Naive thymus-derived CD4-positive, alpha-beta T cell (primary cell): ENCODE measurements around the gene POC1B. TPM values are rescaled to one million over a fixed set of nuclear protein-coding genes. Genes with fewer than 3 reads are reported as not detected.

Source experiments
- ATAC-seq: fragments of 150-1000 bp; cut with Tn5 transposase; 2 replicates; pipeline ENCODE4 v1.10.0; 2021; ENCODE audit warnings: mild to moderate bottlenecking, moderate library complexity
- CTCF ChIA-PET: fragments of 350-600 bp; sonication (Branson Sonifier 250); formaldehyde crosslinking; loops from one replicate; lab custom pipeline; 2021; ENCODE audit warnings: antibody characterized with exemption; lab: Charles Lee
- POLR2A ChIA-PET: fragments of 350-600 bp; sonication (Branson Sonifier 250); formaldehyde crosslinking; loops from one replicate; lab custom pipeline; 2021; ENCODE audit warnings: antibody characterized with exemption, inconsistent platforms; lab: Charles Lee
- DNase-seq, 9 donors: peaks; one replicate each; pipeline versions ENCODE4 v3.0.0 to v3.0.0-alpha.2; 2020 to 2022; ENCODE audit warnings: mixed read lengths in 1 of 9
- H3K27ac ChIP-seq: one replicate; pipeline ENCODE4 v1.7.0; 2013; ENCODE audit warnings: mild to moderate bottlenecking, low read depth, low read length, moderate library complexity
- H3K27me3 ChIP-seq, 2 donors: one replicate each; pipeline ENCODE4 v1.7.0; 2013; ENCODE audit warnings: low read length in 2 of 2, mild to moderate bottlenecking in 2 of 2, moderate library complexity in 2 of 2; ENCODE audit not compliant: control insufficient read depth in 2 of 2, insufficient read depth in 2 of 2
- H3K36me3 ChIP-seq, 3 experiments: 1 replicate in 2 of 3; 2 replicates in 1 of 3; pipeline ENCODE4 v1.7.0; 2013; ENCODE audit warnings: low read length in 3 of 3, mild to moderate bottlenecking in 3 of 3, moderate library complexity in 1 of 3; ENCODE audit not compliant: insufficient read depth in 3 of 3, control insufficient read depth in 2 of 3
- H3K4me1 ChIP-seq, 2 donors: one replicate each; pipeline ENCODE4 v1.7.0; 2013; ENCODE audit warnings: low read length in 2 of 2, mild to moderate bottlenecking in 2 of 2, moderate library complexity in 1 of 2; ENCODE audit not compliant: control insufficient read depth in 2 of 2, insufficient read depth in 2 of 2
- H3K4me3 ChIP-seq: 2 replicates; pipeline ENCODE4 v1.7.0; 2013; ENCODE audit warnings: mild to moderate bottlenecking, low read length
- H3K9me3 ChIP-seq, 3 experiments: 1 replicate in 2 of 3; 2 replicates in 1 of 3; pipeline ENCODE4 v1.7.0; 2013; ENCODE audit warnings: low read length in 3 of 3; ENCODE audit not compliant: control insufficient read depth in 2 of 3
- H3K27ac Mint-ChIP-seq, 9 donors: one replicate each; pipeline ENCODE4 v1.8.0; 2020 to 2022; ENCODE audit warnings: mixed read lengths in 9 of 9, mild to moderate bottlenecking in 8 of 9, moderate library complexity in 5 of 9, inconsistent platforms in 2 of 9
- H3K27me3 Mint-ChIP-seq, 5 donors: one replicate each; pipeline ENCODE4 v1.8.0; 2021 to 2022; ENCODE audit warnings: mixed read lengths in 5 of 5, mild to moderate bottlenecking in 1 of 5
- H3K36me3 Mint-ChIP-seq, 5 donors: one replicate each; pipeline ENCODE4 v1.8.0; 2020 to 2022; ENCODE audit warnings: mixed read lengths in 5 of 5, mild to moderate bottlenecking in 3 of 5, inconsistent platforms in 1 of 5
- H3K4me1 Mint-ChIP-seq, 7 donors: one replicate each; pipeline ENCODE4 v1.8.0; 2020 to 2022; ENCODE audit warnings: mixed read lengths in 7 of 7, mild to moderate bottlenecking in 3 of 7, inconsistent platforms in 1 of 7
- H3K4me3 Mint-ChIP-seq, 10 donors: one replicate each; pipeline ENCODE4 v1.8.0; 2020 to 2022; ENCODE audit warnings: mild to moderate bottlenecking in 10 of 10, mixed read lengths in 10 of 10, moderate library complexity in 6 of 10, inconsistent platforms in 2 of 10
- H3K9me3 Mint-ChIP-seq, 11 donors: one replicate each; pipeline ENCODE4 v1.8.0; 2020 to 2022; ENCODE audit warnings: mixed read lengths in 11 of 11, mild to moderate bottlenecking in 4 of 11, inconsistent platforms in 1 of 11, moderate library complexity in 1 of 11
- intact Hi-C, 2 donors: fragments of 100-400 bp; cut with micrococcal nuclease; formaldehyde crosslinking; loops; one replicate each; pipeline ENCODE4 v1.15.1; 2023
- polyA plus RNA-seq, 2 donors: library from polyadenylated mRNA; unstranded; fragments of 300-500 nt; fragmentation: Illumina TruSeq; gene quantifications; one replicate each; pipeline ENCODE4 v1.2.3, GENCODE V29; 2021
- total RNA-seq, 6 experiments: library from RNA in 5 of 6; stranded (reverse) in 5 of 6; gene quantifications; 1 replicate in 5 of 6; 2 replicates in 1 of 6; pipeline ENCODE4 v1.2.3 and lab custom pipeline; 2021 to 2026

POC1B gene
- total and polyA plus RNA-seq, 7 experiments from 2014 or later, result 19.4 to 38.7 (median 23.4) TPM

GRCh38 chr12:89405626-89406345, 120.1 kb downstream of the POC1B start:
- no peaks in the 10 kb centered on the region for H3K4me1 ChIP-seq
- H3K27me3 ChIP-seq, result no peaks in the 10 kb centered on the region
- H3K9me3 ChIP-seq, result no peaks in the 10 kb centered on the region
- Mint-ChIP-seq H3K4me3 (no peak overlapping the region), H3K4me1 (no peaks in the 10 kb centered on the region), H3K27ac (no peak overlapping the region), H3K9me3 (peaks cover 0 to 7% (median 0%) of the 10 kb centered on the region in 11 donors), H3K36me3 (peaks cover 0 to 42% (median 9%) of the 10 kb centered on the region in 5 donors), H3K27me3 (no peaks in the 10 kb centered on the region)
- DNase-seq (no peak), ATAC-seq (no peak)
- no peak overlapping the region for H3K4me3 ChIP-seq
- no peaks in the 10 kb centered on the region for H3K36me3 ChIP-seq
- no peak overlapping the region for H3K27ac ChIP-seq
- ChIA-PET CTCF (no interaction called here), POLR2A (no interaction called here)
- intact Hi-C loops, result no loop called here

GRCh38 chr12:89401433-89402058, 124.3 kb downstream of the POC1B start:
- Histone ChIP-seq H3K4me1 (peaks cover 6 to 8% of the 10 kb centered on the region in 2 donors), H3K27me3 (no peaks in the 10 kb centered on the region), H3K9me3 (no peaks in the 10 kb centered on the region), H3K36me3 (no peaks in the 10 kb centered on the region), H3K27ac (no peak overlapping the region), H3K4me3 (no peak overlapping the region)
- H3K36me3 Mint-ChIP-seq, result peaks cover 0 to 36% (median 0%) of the 10 kb centered on the region in 5 donors
- no peaks in the 10 kb centered on the region for H3K27me3 Mint-ChIP-seq
- ATAC-seq (no peak), DNase-seq (no peak)
- ChIA-PET POLR2A (no interaction called here), CTCF (no interaction called here)
- H3K27ac Mint-ChIP-seq, result peak overlapping the region in 2 of 9 donors; percentile 5 to 55
- peaks cover 7 to 27% (median 23%) of the 10 kb centered on the region in 7 donors for H3K4me1 Mint-ChIP-seq
- H3K9me3 Mint-ChIP-seq, result peaks cover 0 to 2% (median 0%) of the 10 kb centered on the region in 11 donors
- no peak overlapping the region for H3K4me3 Mint-ChIP-seq
- intact Hi-C loops, result no loop called here

GRCh38 chr12:89400415-89400814, 125.4 kb downstream of the POC1B start:
- intact Hi-C loops, result no loop called here

GRCh38 chr12:89395712-89396111, 130.1 kb downstream of the POC1B start:
- Mint-ChIP-seq H3K4me1 (peaks cover 9 to 34% (median 30%) of the 10 kb centered on the region in 7 donors), H3K9me3 (peaks cover 0 to 2% (median 0%) of the 10 kb centered on the region in 11 donors), H3K27me3 (no peaks in the 10 kb centered on the region), H3K27ac (peak overlapping the region in 6 of 9 donors; percentile 18 to 94 (median 76)), H3K4me3 (no peak overlapping the region), H3K36me3 (peaks cover 0 to 22% (median 4%) of the 10 kb centered on the region in 5 donors)
- H3K4me3 ChIP-seq, result no peak overlapping the region
- DNase-seq, result no peak
- ChIA-PET POLR2A (no interaction called here), CTCF (no interaction called here)
- intact Hi-C loops, result no loop called here
- ATAC-seq, result no peak
- H3K36me3 ChIP-seq, result no peaks in the 10 kb centered on the region
- H3K9me3 ChIP-seq, result no peaks in the 10 kb centered on the region
- no peak overlapping the region for H3K27ac ChIP-seq
- no peaks in the 10 kb centered on the region for H3K27me3 ChIP-seq
- peaks cover 6 to 8% of the 10 kb centered on the region in 2 donors for H3K4me1 ChIP-seq

More at GRCh38 chr12:89400415-89400814, 125.4 kb downstream of the POC1B start:
- H3K27me3 Mint-ChIP-seq, result no peaks in the 10 kb centered on the region
- ATAC-seq (no peak), DNase-seq (no peak)
- Histone ChIP-seq H3K27ac (no peak overlapping the region), H3K27me3 (no peaks in the 10 kb centered on the region), H3K9me3 (no peaks in the 10 kb centered on the region), H3K4me3 (no peak overlapping the region), H3K36me3 (no peaks in the 10 kb centered on the region), H3K4me1 (peaks cover 6 to 8% of the 10 kb centered on the region in 2 donors)
- peaks cover 0 to 29% (median 0%) of the 10 kb centered on the region in 5 donors for H3K36me3 Mint-ChIP-seq
- H3K4me3 Mint-ChIP-seq, result no peak overlapping the region
- H3K9me3 Mint-ChIP-seq, result peaks cover 0 to 2% (median 0%) of the 10 kb centered on the region in 11 donors
- POLR2A ChIA-PET, result no interaction called here
- peak overlapping the region in 4 of 9 donors; percentile 19 to 80 (median 36) for H3K27ac Mint-ChIP-seq
- peaks cover 7 to 31% (median 28%) of the 10 kb centered on the region in 7 donors for H3K4me1 Mint-ChIP-seq
- CTCF ChIA-PET, result no interaction called here

- peak; percentile 8 for ATAC-seq
- no peaks in the 10 kb centered on the region for H3K36me3 ChIP-seq
- Mint-ChIP-seq H3K27ac (peak overlapping the region in 1 of 9 donors; percentile 24), H3K27me3 (no peaks in the 10 kb centered on the region), H3K4me1 (peaks cover 21 to 44% (median 38%) of the 10 kb centered on the region in 7 donors), H3K36me3 (peaks cover 0 to 17% (median 4%) of the 10 kb centered on the region in 5 donors), H3K9me3 (peaks cover 0 to 2% (median 0%) of the 10 kb centered on the region in 11 donors), H3K4me3 (no peak overlapping the region)
- ChIA-PET CTCF (no interaction called here), POLR2A (no interaction called here)
- H3K4me3 ChIP-seq, result no peak overlapping the region
- H3K9me3 ChIP-seq, result no peaks in the 10 kb centered on the region
- H3K27ac ChIP-seq, result no peak overlapping the region
- H3K4me1 ChIP-seq, result peaks cover 8 to 15% of the 10 kb centered on the region in 2 donors
- intact Hi-C loops, result no loop called here
- DNase-seq, result no peak
- H3K27me3 ChIP-seq, result no peaks in the 10 kb centered on the region
Measured at GRCh38 chr12:89393551-89394121, 132.2 kb downstream of the POC1B start.

GRCh38 chr12:89392391-89392790, 133.5 kb downstream of the POC1B start:
- no peak for DNase-seq
- Mint-ChIP-seq H3K4me3 (no peak overlapping the region), H3K9me3 (peaks cover 0 to 2% (median 0%) of the 10 kb centered on the region in 11 donors), H3K36me3 (peaks cover 0 to 13% (median 4%) of the 10 kb centered on the region in 5 donors), H3K4me1 (peaks cover 15 to 32% (median 26%) of the 10 kb centered on the region in 7 donors), H3K27me3 (no peaks in the 10 kb centered on the region), H3K27ac (no peak overlapping the region)
- ChIA-PET POLR2A (no interaction called here), CTCF (no interaction called here)
- no peak overlapping the region for H3K4me3 ChIP-seq
- intact Hi-C loops, result no loop called here
- H3K9me3 ChIP-seq, result no peaks in the 10 kb centered on the region
- H3K4me1 ChIP-seq, result peaks cover 4 to 10% of the 10 kb centered on the region in 2 donors
- H3K27ac ChIP-seq, result no peak overlapping the region
- no peak for ATAC-seq
- H3K36me3 ChIP-seq, result no peaks in the 10 kb centered on the region
- H3K27me3 ChIP-seq, result no peaks in the 10 kb centered on the region
